HepG2 (cell line): Measurements from ENCODE around the gene MTRFR. TPM values are rescaled to one million over a fixed set of nuclear protein-coding genes. Genes with fewer than 3 reads are reported as not detected.

ENCODE experiments used
- AGO1 ChIP-seq: fragments of 200-400 bp; formaldehyde crosslinking; IDR thresholded peaks from 2 replicates; pipeline ENCODE4 v1.6.1; 2017; ENCODE audit warnings: mild to moderate bottlenecking, low read depth, low read length, moderate library complexity; ENCODE audit not compliant: poor library complexity, severe bottlenecking
- AKAP8 ChIP-seq: sonication (generic); formaldehyde crosslinking; IDR thresholded peaks from 2 replicates; pipeline ENCODE4 v1.5.1; 2020; ENCODE audit warnings: mild to moderate bottlenecking, missing genetic modification reagents
- ATF1 ChIP-seq: IDR thresholded peaks from 2 replicates; pipeline ENCODE4 v1.6.1; 2016; ENCODE audit warnings: mild to moderate bottlenecking, control low read depth
- BRD4 ChIP-seq: sonication (generic); formaldehyde crosslinking; IDR thresholded peaks from 2 replicates; pipeline ENCODE4 v1.4.0; 2020; ENCODE audit warnings: missing genetic modification reagents
- CC2D1A ChIP-seq: sonication (generic); formaldehyde crosslinking; IDR thresholded peaks from 2 replicates; pipeline ENCODE4 v1.8.1; 2023; ENCODE audit warnings: mild to moderate bottlenecking, missing genetic modification reagents
- CEBPB ChIP-seq: IDR thresholded peaks from 2 replicates; pipeline ENCODE4 v1.6.1; 2011; ENCODE audit warnings: low read depth, low read length, improper control_type of control experiment, borderline replicate concordance
- CHD4 ChIP-seq: fragments of 200-600 bp; sonication (generic); IDR thresholded peaks from 2 replicates; pipeline ENCODE4 v1.7.0; 2017; ENCODE audit warnings: mild to moderate bottlenecking, low read length, borderline replicate concordance
- DNMT3B ChIP-seq: conservative IDR thresholded peaks from 2 replicates; pipeline ENCODE4 v1.6.1; 2016; ENCODE audit warnings: missing biosample characterization, control low read depth
- GATAD2A ChIP-seq: IDR thresholded peaks from 2 replicates; pipeline ENCODE4 v1.6.1; 2016
- HDAC2 ChIP-seq: sonication (generic); formaldehyde crosslinking; IDR thresholded peaks from 2 replicates; pipeline ENCODE4 v1.4.0; 2020; ENCODE audit warnings: missing genetic modification reagents
- HMG20B ChIP-seq: conservative IDR thresholded peaks from 2 replicates; pipeline ENCODE4 v1.6.1; 2016; ENCODE audit warnings: missing genetic modification reagents, missing compliant biosample characterization
- KAT7 ChIP-seq: IDR thresholded peaks from 2 replicates; pipeline ENCODE4 v1.6.1; 2018; ENCODE audit warnings: borderline replicate concordance, missing compliant biosample characterization
- KLF11 ChIP-seq: IDR thresholded peaks from 2 replicates; pipeline ENCODE4 v1.6.1; 2016; ENCODE audit warnings: missing compliant biosample characterization
- KLF9 ChIP-seq: IDR thresholded peaks from 2 replicates; pipeline ENCODE4 v1.6.1; 2016; ENCODE audit warnings: low read depth
- LCORL ChIP-seq, 2 experiments: fragments of 450-650 bp in 1 of 2; sonication (generic) in 1 of 2; formaldehyde crosslinking in 1 of 2; IDR thresholded peaks; 2 replicates each; pipeline versions ENCODE4 v1.5.0 to v1.6.1; 2017 to 2020; ENCODE audit warnings: antibody characterized with exemption in 1 of 2, missing genetic modification reagents in 1 of 2
- MAFG ChIP-seq: sonication (generic); formaldehyde crosslinking; IDR thresholded peaks from 2 replicates; pipeline ENCODE4 v1.5.1; 2020; ENCODE audit warnings: mild to moderate bottlenecking, missing genetic modification reagents
- MEIS1 ChIP-seq: sonication (generic); formaldehyde crosslinking; IDR thresholded peaks from 2 replicates; pipeline ENCODE4 v1.9.0; 2021; ENCODE audit warnings: mild to moderate bottlenecking, missing genetic modification reagents, moderate library complexity, borderline replicate concordance
- NCOA5 ChIP-seq: sonication (generic); formaldehyde crosslinking; IDR thresholded peaks from 2 replicates; pipeline ENCODE4 v1.4.0; 2020; ENCODE audit warnings: missing genetic modification reagents
- PRPF4 ChIP-seq: fragments of 200-400 bp; formaldehyde crosslinking; IDR thresholded peaks from 2 replicates; pipeline ENCODE4 v1.6.1; 2016; ENCODE audit warnings: low read length, low read depth; ENCODE audit not compliant: poor library complexity, severe bottlenecking
- SMAD3 ChIP-seq: sonication (generic); formaldehyde crosslinking; IDR thresholded peaks from 2 replicates; pipeline ENCODE4 v1.4.0; 2020; ENCODE audit warnings: missing genetic modification reagents
- SNRNP70 ChIP-seq: fragments of 200-400 bp; formaldehyde crosslinking; IDR thresholded peaks from 2 replicates; pipeline ENCODE4 v1.6.1; 2017; ENCODE audit warnings: mild to moderate bottlenecking, low read depth, low read length, moderate library complexity
- ZFP36 ChIP-seq: fragments of 150-350 bp; IDR thresholded peaks from 2 replicates; pipeline ENCODE4 v1.6.1; 2018; ENCODE audit warnings: borderline replicate concordance, low read length, low read depth; ENCODE audit not compliant: partially characterized antibody
- ZNF7 ChIP-seq: IDR thresholded peaks from 2 replicates; pipeline ENCODE4 v1.6.1; 2016; ENCODE audit warnings: missing biosample characterization, missing genetic modification reagents
- ZSCAN31 ChIP-seq: sonication (generic); formaldehyde crosslinking; IDR thresholded peaks from 2 replicates; pipeline ENCODE4 v1.5.0; 2020; ENCODE audit warnings: low read depth, mild to moderate bottlenecking, missing genetic modification reagents
- polyA plus RNA-seq, 8 experiments: library from polyadenylated mRNA; depleted of rRNA in 3 of 8; stranded (reverse) in 7 of 8; unstranded in 1 of 8; fragments of >200 nt; fragmentation: Illumina TruSeq in 4 of 8; extraction: Trizol in 4 of 8; gene quantifications; 2 replicates each; pipeline versions ENCODE4 v1.2.1 to v1.2.3, GENCODE V29; 2011 to 2016; ENCODE audit warnings: low read depth in 4 of 8, missing spikeins in 1 of 8, mixed read lengths in 1 of 8; ENCODE audit not compliant: insufficient read depth in 1 of 8
- total RNA-seq, 5 experiments: library from RNA; depleted of rRNA; stranded (reverse); fragments of >200 nt; fragmentation: Illumina TruSeq; extraction: Trizol; gene quantifications; 2 replicates each; pipeline ENCODE4 v1.2.3, GENCODE V29; 2016; ENCODE audit warnings: low read depth in 1 of 5
- TF ChIP-seq, protein P1 (sequence below): sonication (generic); formaldehyde crosslinking; IDR thresholded peaks from 2 replicates; pipeline ENCODE4 v1.9.0; 2022; ENCODE audit warnings: missing genetic modification reagents, mild to moderate bottlenecking, borderline replicate concordance
- TF ChIP-seq, protein P2 (sequence below): sonication (generic); formaldehyde crosslinking; IDR thresholded peaks from 2 replicates; pipeline ENCODE4 v1.5.0; 2020; ENCODE audit warnings: mild to moderate bottlenecking, missing genetic modification reagents, borderline replicate concordance
- TF ChIP-seq, protein P3 (sequence below): sonication (generic); formaldehyde crosslinking; conservative IDR thresholded peaks from 2 replicates; pipeline ENCODE4 v1.4.0; 2020; ENCODE audit warnings: missing genetic modification reagents

The MTRFR gene
- total and polyA plus RNA-seq, 2 of the 13 experiments (the other 11 are each of a cell fraction or from before 2014, with no cell fraction given): 7.1 to 9.9 TPM

GRCh38 chr12:123293178-123293760 lies 60.0 kb downstream of the MTRFR start (continued):
- TF ChIP-seq, protein P1, sequence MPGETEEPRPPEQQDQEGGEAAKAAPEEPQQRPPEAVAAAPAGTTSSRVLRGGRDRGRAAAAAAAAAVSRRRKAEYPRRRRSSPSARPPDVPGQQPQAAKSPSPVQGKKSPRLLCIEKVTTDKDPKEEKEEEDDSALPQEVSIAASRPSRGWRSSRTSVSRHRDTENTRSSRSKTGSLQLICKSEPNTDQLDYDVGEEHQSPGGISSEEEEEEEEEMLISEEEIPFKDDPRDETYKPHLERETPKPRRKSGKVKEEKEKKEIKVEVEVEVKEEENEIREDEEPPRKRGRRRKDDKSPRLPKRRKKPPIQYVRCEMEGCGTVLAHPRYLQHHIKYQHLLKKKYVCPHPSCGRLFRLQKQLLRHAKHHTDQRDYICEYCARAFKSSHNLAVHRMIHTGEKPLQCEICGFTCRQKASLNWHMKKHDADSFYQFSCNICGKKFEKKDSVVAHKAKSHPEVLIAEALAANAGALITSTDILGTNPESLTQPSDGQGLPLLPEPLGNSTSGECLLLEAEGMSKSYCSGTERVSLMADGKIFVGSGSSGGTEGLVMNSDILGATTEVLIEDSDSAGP (CRISPR knock-in tag): peak; percentile 54; the same call in 1 of the 2 replicates
- TF ChIP-seq PRPF4 (no peak), CC2D1A (CRISPR knock-in tag) (no peak), AKAP8 (CRISPR knock-in tag) (no peak), KLF9 (no peak), MEIS1 (CRISPR knock-in tag) (0 out of 2 replicates have a peak, but pooled peaks have one; percentile 40), KLF11 (CRISPR knock-in tag) (no peak), BRD4 (no peak), HMG20B (CRISPR knock-in tag) (no peak), ZSCAN31 (CRISPR knock-in tag) (no peak), HDAC2 (CRISPR knock-in tag) (peak; percentile 70; the same call in 1 of the 2 replicates), LCORL (IDR thresholded peaks at IDR 0.05) (no peak), LCORL (CRISPR knock-in tag; IDR thresholded peaks at IDR 0.05) (peak; percentile 54; the same call in 1 of the 2 replicates), SMAD3 (CRISPR knock-in tag) (no peak), ZNF7 (no peak), CEBPB (no peak), DNMT3B (no peak), MAFG (CRISPR knock-in tag) (no peak), NCOA5 (CRISPR knock-in tag) (no peak), KAT7 (CRISPR knock-in tag) (no peak), SNRNP70 (no peak), CHD4 (peak; percentile 94; the same call in 1 of the 2 replicates), ATF1 (CRISPR knock-in tag) (no peak), AGO1 (no peak), ZFP36 (no peak), GATAD2A (peak; percentile 79)
- TF ChIP-seq, protein P2, sequence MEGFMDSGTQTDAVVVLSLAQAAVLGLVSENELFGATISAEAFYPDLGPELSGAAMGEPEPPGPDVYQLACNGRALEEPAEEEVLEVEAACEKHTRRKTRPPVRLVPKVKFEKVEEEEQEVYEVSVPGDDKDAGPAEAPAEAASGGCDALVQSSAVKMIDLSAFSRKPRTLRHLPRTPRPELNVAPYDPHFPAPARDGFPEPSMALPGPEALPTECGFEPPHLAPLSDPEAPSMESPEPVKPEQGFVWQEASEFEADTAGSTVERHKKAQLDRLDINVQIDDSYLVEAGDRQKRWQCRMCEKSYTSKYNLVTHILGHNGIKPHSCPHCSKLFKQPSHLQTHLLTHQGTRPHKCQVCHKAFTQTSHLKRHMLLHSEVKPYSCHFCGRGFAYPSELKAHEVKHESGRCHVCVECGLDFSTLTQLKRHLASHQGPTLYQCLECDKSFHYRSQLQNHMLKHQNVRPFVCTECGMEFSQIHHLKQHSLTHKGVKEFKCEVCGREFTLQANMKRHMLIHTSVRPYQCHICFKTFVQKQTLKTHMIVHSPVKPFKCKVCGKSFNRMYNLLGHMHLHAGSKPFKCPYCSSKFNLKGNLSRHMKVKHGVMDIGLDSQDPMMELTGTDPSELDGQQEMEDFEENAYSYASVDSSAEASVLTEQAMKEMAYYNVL (CRISPR knock-in tag): no peak
- TF ChIP-seq, protein P3, sequence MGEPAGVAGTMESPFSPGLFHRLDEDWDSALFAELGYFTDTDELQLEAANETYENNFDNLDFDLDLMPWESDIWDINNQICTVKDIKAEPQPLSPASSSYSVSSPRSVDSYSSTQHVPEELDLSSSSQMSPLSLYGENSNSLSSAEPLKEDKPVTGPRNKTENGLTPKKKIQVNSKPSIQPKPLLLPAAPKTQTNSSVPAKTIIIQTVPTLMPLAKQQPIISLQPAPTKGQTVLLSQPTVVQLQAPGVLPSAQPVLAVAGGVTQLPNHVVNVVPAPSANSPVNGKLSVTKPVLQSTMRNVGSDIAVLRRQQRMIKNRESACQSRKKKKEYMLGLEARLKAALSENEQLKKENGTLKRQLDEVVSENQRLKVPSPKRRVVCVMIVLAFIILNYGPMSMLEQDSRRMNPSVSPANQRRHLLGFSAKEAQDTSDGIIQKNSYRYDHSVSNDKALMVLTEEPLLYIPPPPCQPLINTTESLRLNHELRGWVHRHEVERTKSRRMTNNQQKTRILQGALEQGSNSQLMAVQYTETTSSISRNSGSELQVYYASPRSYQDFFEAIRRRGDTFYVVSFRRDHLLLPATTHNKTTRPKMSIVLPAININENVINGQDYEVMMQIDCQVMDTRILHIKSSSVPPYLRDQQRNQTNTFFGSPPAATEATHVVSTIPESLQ: no peak
